Measurements from ENCODE around the gene DMKN.

The DMKN gene

GRCh38 chr19:35513628-35514281, at the start of gene DMKN:
Gene DMKN, minus strand, starts transcription at chr19:35513649. Its CDS starts 174 bp downstream, at chr19:35513475.
- Histone ChIP-seq H3K9ac (ENCODE audit: low read length) (no peak within 1 kb of the TSS), H3K27me3 (ENCODE audit: control insufficient read depth, insufficient read depth, low read length) (peaks cover 12% of the 10 kb centered on the region), H3K27ac (ENCODE audit: low read length) (no peak within 1 kb of the TSS), H3K9me3 (ENCODE audit: control insufficient read depth, low read depth, low read length) (no peaks in the 10 kb centered on the region), H3K4me1 (ENCODE audit: control insufficient read depth, low read depth, low read length) (peaks cover 6% of the 10 kb centered on the region), H3K4me3 (ENCODE audit: low read length) (peak within 1 kb of the TSS; percentile 46), H3K36me3 (ENCODE audit: control insufficient read depth, low read depth, low read length) (no peaks in the 10 kb centered on the region)

- Histone ChIP-seq H3K4me3 (ENCODE audit: low read length) (no peak overlapping the region), H3K36me3 (ENCODE audit: control insufficient read depth, low read depth, low read length) (no peaks in the 10 kb centered on the region), H3K27ac (ENCODE audit: low read length) (no peak overlapping the region), H3K4me1 (ENCODE audit: control insufficient read depth, low read depth, low read length) (no peaks in the 10 kb centered on the region), H3K9me3 (ENCODE audit: control insufficient read depth, low read depth, low read length) (no peaks in the 10 kb centered on the region), H3K27me3 (ENCODE audit: control insufficient read depth, insufficient read depth, low read length) (peaks cover 16% of the 10 kb centered on the region), H3K9ac (ENCODE audit: low read length) (no peak overlapping the region)
Observed at GRCh38 chr19:35562776-35563175, 49.3 kb upstream of the DMKN start.

GRCh38 chr19:35562336-35562735, 48.9 kb upstream of the DMKN start:
- H3K4me3 ChIP-seq (ENCODE audit: low read length) = no peak overlapping the region
- no peak overlapping the region for H3K9ac ChIP-seq (ENCODE audit: low read length)
- H3K36me3 ChIP-seq (ENCODE audit: control insufficient read depth, low read depth, low read length) = no peaks in the 10 kb centered on the region
- H3K4me1 ChIP-seq (ENCODE audit: control insufficient read depth, low read depth, low read length) = peaks cover under 1% of the 10 kb centered on the region
- no peaks in the 10 kb centered on the region for H3K9me3 ChIP-seq (ENCODE audit: control insufficient read depth, low read depth, low read length)
- H3K27ac ChIP-seq (ENCODE audit: low read length) = no peak overlapping the region
- H3K27me3 ChIP-seq (ENCODE audit: control insufficient read depth, insufficient read depth, low read length) = peaks cover 16% of the 10 kb centered on the region

- Histone ChIP-seq H3K4me1 (ENCODE audit: control insufficient read depth, low read depth, low read length) (peaks cover 3% of the 10 kb centered on the region), H3K27me3 (ENCODE audit: control insufficient read depth, insufficient read depth, low read length) (peaks cover 16% of the 10 kb centered on the region), H3K9ac (ENCODE audit: low read length) (no peak overlapping the region), H3K27ac (ENCODE audit: low read length) (no peak overlapping the region), H3K4me3 (ENCODE audit: low read length) (no peak overlapping the region), H3K36me3 (ENCODE audit: control insufficient read depth, low read depth, low read length) (no peaks in the 10 kb centered on the region), H3K9me3 (ENCODE audit: control insufficient read depth, low read depth, low read length) (no peaks in the 10 kb centered on the region)
Observed at GRCh38 chr19:35561436-35561835, 48.0 kb upstream of the DMKN start.

- Histone ChIP-seq H3K9ac (ENCODE audit: low read length) (no peak overlapping the region), H3K36me3 (ENCODE audit: control insufficient read depth, low read depth, low read length) (no peaks in the 10 kb centered on the region), H3K27ac (ENCODE audit: low read length) (no peak overlapping the region), H3K27me3 (ENCODE audit: control insufficient read depth, insufficient read depth, low read length) (peaks cover 16% of the 10 kb centered on the region), H3K9me3 (ENCODE audit: control insufficient read depth, low read depth, low read length) (no peaks in the 10 kb centered on the region), H3K4me1 (ENCODE audit: control insufficient read depth, low read depth, low read length) (peaks cover 3% of the 10 kb centered on the region), H3K4me3 (ENCODE audit: low read length) (no peak overlapping the region)
Observed at GRCh38 chr19:35560677-35561076, 47.2 kb upstream of the DMKN start.

GRCh38 chr19:35560271-35560670, 46.8 kb upstream of the DMKN start:
- Histone ChIP-seq H3K27me3 (ENCODE audit: control insufficient read depth, insufficient read depth, low read length) (peaks cover 16% of the 10 kb centered on the region), H3K4me3 (ENCODE audit: low read length) (no peak overlapping the region), H3K9me3 (ENCODE audit: control insufficient read depth, low read depth, low read length) (no peaks in the 10 kb centered on the region), H3K36me3 (ENCODE audit: control insufficient read depth, low read depth, low read length) (no peaks in the 10 kb centered on the region), H3K4me1 (ENCODE audit: control insufficient read depth, low read depth, low read length) (peaks cover 3% of the 10 kb centered on the region), H3K9ac (ENCODE audit: low read length) (no peak overlapping the region), H3K27ac (ENCODE audit: low read length) (no peak overlapping the region)

- no peak overlapping the region for H3K4me3 ChIP-seq (ENCODE audit: low read length)
- peaks cover 3% of the 10 kb centered on the region for H3K4me1 ChIP-seq (ENCODE audit: control insufficient read depth, low read depth, low read length)
- peaks cover 16% of the 10 kb centered on the region for H3K27me3 ChIP-seq (ENCODE audit: control insufficient read depth, insufficient read depth, low read length)
- no peak overlapping the region for H3K9ac ChIP-seq (ENCODE audit: low read length)
- H3K36me3 ChIP-seq (ENCODE audit: control insufficient read depth, low read depth, low read length) = no peaks in the 10 kb centered on the region
- H3K27ac ChIP-seq (ENCODE audit: low read length) = no peak overlapping the region
- H3K9me3 ChIP-seq (ENCODE audit: control insufficient read depth, low read depth, low read length) = no peaks in the 10 kb centered on the region
Observed at GRCh38 chr19:35559781-35560180, 46.3 kb upstream of the DMKN start.

- Histone ChIP-seq H3K27ac (ENCODE audit: low read length) (no peak overlapping the region), H3K36me3 (ENCODE audit: control insufficient read depth, low read depth, low read length) (no peaks in the 10 kb centered on the region), H3K4me1 (ENCODE audit: control insufficient read depth, low read depth, low read length) (peaks cover 3% of the 10 kb centered on the region), H3K9ac (ENCODE audit: low read length) (no peak overlapping the region), H3K4me3 (ENCODE audit: low read length) (no peak overlapping the region), H3K9me3 (ENCODE audit: control insufficient read depth, low read depth, low read length) (no peaks in the 10 kb centered on the region), H3K27me3 (ENCODE audit: control insufficient read depth, insufficient read depth, low read length) (peaks cover 16% of the 10 kb centered on the region)
Observed at GRCh38 chr19:35559281-35559659, 45.8 kb upstream of the DMKN start.

GRCh38 chr19:35558400-35559280, 45.2 kb upstream of the DMKN start:
- Histone ChIP-seq H3K9me3 (ENCODE audit: control insufficient read depth, low read depth, low read length) (no peaks in the 10 kb centered on the region), H3K36me3 (ENCODE audit: control insufficient read depth, low read depth, low read length) (no peaks in the 10 kb centered on the region), H3K27me3 (ENCODE audit: control insufficient read depth, insufficient read depth, low read length) (peaks cover 16% of the 10 kb centered on the region), H3K27ac (ENCODE audit: low read length) (no peak overlapping the region), H3K9ac (ENCODE audit: low read length) (no peak overlapping the region), H3K4me1 (ENCODE audit: control insufficient read depth, low read depth, low read length) (peaks cover 3% of the 10 kb centered on the region), H3K4me3 (ENCODE audit: low read length) (peak overlapping the region; percentile 73)

GRCh38 chr19:35557539-35558399, 44.3 kb upstream of the DMKN start:
- no peak overlapping the region for H3K27ac ChIP-seq (ENCODE audit: low read length)
- peaks cover 3% of the 10 kb centered on the region for H3K4me1 ChIP-seq (ENCODE audit: control insufficient read depth, low read depth, low read length)
- peak overlapping the region; percentile 73 for H3K4me3 ChIP-seq (ENCODE audit: low read length)
- peak overlapping the region; percentile 22 for H3K9ac ChIP-seq (ENCODE audit: low read length)
- H3K36me3 ChIP-seq (ENCODE audit: control insufficient read depth, low read depth, low read length) = no peaks in the 10 kb centered on the region
- no peaks in the 10 kb centered on the region for H3K9me3 ChIP-seq (ENCODE audit: control insufficient read depth, low read depth, low read length)
- H3K27me3 ChIP-seq (ENCODE audit: control insufficient read depth, insufficient read depth, low read length) = peaks cover 16% of the 10 kb centered on the region

- H3K4me3 ChIP-seq (ENCODE audit: low read length) = peak overlapping the region; percentile 73
- no peaks in the 10 kb centered on the region for H3K9me3 ChIP-seq (ENCODE audit: control insufficient read depth, low read depth, low read length)
- no peak overlapping the region for H3K9ac ChIP-seq (ENCODE audit: low read length)
- no peaks in the 10 kb centered on the region for H3K36me3 ChIP-seq (ENCODE audit: control insufficient read depth, low read depth, low read length)
- H3K27ac ChIP-seq (ENCODE audit: low read length) = no peak overlapping the region
- peaks cover 16% of the 10 kb centered on the region for H3K27me3 ChIP-seq (ENCODE audit: control insufficient read depth, insufficient read depth, low read length)
- peaks cover 3% of the 10 kb centered on the region for H3K4me1 ChIP-seq (ENCODE audit: control insufficient read depth, low read depth, low read length)
Observed at GRCh38 chr19:35556846-35557538, 43.5 kb upstream of the DMKN start.
